ENCODE data around the gene MAP6D1. TPM values are rescaled to one million over a fixed set of nuclear protein-coding genes. Genes with fewer than 3 reads are reported as not detected.

Gene MAP6D1
- total RNA-seq, 2 experiments from 2014 or later, result 0.88 to 1.1 TPM

GRCh38 chr3:183818706-183819624, 6.4 kb downstream of the MAP6D1 start:
- DNase-seq (ENCODE audit: low spot score), result no peak
- no peak overlapping the region for H3K27ac ChIP-seq (ENCODE audit: low read depth, low read length, poor library complexity, severe bottlenecking)
- no peak overlapping the region for H3K4me3 ChIP-seq (ENCODE audit: low read depth, low read length, poor library complexity, severe bottlenecking)
- no peak overlapping the region for H3K4me2 ChIP-seq (ENCODE audit: low read length)
- H4K20me1 ChIP-seq (ENCODE audit: insufficient read depth, low read length), result no peaks in the 10 kb centered on the region
- ChIA-PET CTCF (ENCODE audit: unreplicated experiment) (no interaction called here), POLR2A (interaction anchor here (0.6 kb wide), 1 partner anchor 29 kb away, joined by 4 read pairs; no protein-coding TSS in a partner anchor)
- H3K4me1 ChIP-seq (ENCODE audit: insufficient read depth, low read length, poor library complexity, severe bottlenecking), result peaks cover 25% of the 10 kb centered on the region
- no TSS peak for BruUV-seq (replicated peaks)
- H3K79me2 ChIP-seq (ENCODE audit: insufficient read depth, low read depth, low read length), result no peaks in the 10 kb centered on the region
- no peaks in the 10 kb centered on the region for H3K36me3 ChIP-seq (ENCODE audit: insufficient read depth, low read length)
- no peak for TF ChIP-seq EZH2phosphoT487 (IDR thresholded peaks at IDR 0.05; ENCODE audit: borderline replicate concordance, low read depth, low read length)
- TF ChIP-seq CTCF (conservative IDR thresholded peaks at IDR 0.05; ENCODE audit: low read length), result no peak
- H2AFZ ChIP-seq (ENCODE audit: low read length), result no peak overlapping the region
- H3K9me3 ChIP-seq (ENCODE audit: low read length), result no peaks in the 10 kb centered on the region
- intact Hi-C loops (cut with micrococcal nuclease; ENCODE audit: unreplicated experiment), result loop anchor here (5.0 kb wide), 1 partner anchor 352 kb away; no protein-coding TSS in a partner anchor
- H3K9me2 ChIP-seq (ENCODE audit: insufficient read depth, low read length), result no peaks in the 10 kb centered on the region

- Histone ChIP-seq H3K9me3 (ENCODE audit: low read length) (no peaks in the 10 kb centered on the region), H4K20me1 (ENCODE audit: insufficient read depth, low read length) (no peaks in the 10 kb centered on the region), H3K79me2 (ENCODE audit: insufficient read depth, low read depth, low read length) (no peaks in the 10 kb centered on the region), H3K4me3 (ENCODE audit: low read depth, low read length, poor library complexity, severe bottlenecking) (no peak overlapping the region), H3K9me2 (ENCODE audit: insufficient read depth, low read length) (no peaks in the 10 kb centered on the region), H3K4me1 (ENCODE audit: insufficient read depth, low read length, poor library complexity, severe bottlenecking) (peaks cover 24% of the 10 kb centered on the region), H3K4me2 (ENCODE audit: low read length) (no peak overlapping the region), H2AFZ (ENCODE audit: low read length) (no peak overlapping the region), H3K27ac (ENCODE audit: low read depth, low read length, poor library complexity, severe bottlenecking) (no peak overlapping the region), H3K36me3 (ENCODE audit: insufficient read depth, low read length) (no peaks in the 10 kb centered on the region)
- BruUV-seq (replicated peaks), result no TSS peak
- POLR2A ChIA-PET, result no interaction called here
- CTCF ChIA-PET (ENCODE audit: unreplicated experiment), result no interaction called here
- intact Hi-C loops (cut with micrococcal nuclease; ENCODE audit: unreplicated experiment), result loop anchor here (5.0 kb wide), 1 partner anchor 351 kb away; no protein-coding TSS in a partner anchor
- DNase-seq (ENCODE audit: low spot score), result no peak
- TF ChIP-seq EZH2phosphoT487 (IDR thresholded peaks at IDR 0.05; ENCODE audit: borderline replicate concordance, low read depth, low read length) (no peak), CTCF (conservative IDR thresholded peaks at IDR 0.05; ENCODE audit: low read length) (no peak)
Measured at GRCh38 chr3:183818041-183818620, 7.2 kb downstream of the MAP6D1 start.
